SK-N-SH (cell line): Measurements from ENCODE around the gene FAM168A. TPM values are rescaled to one million over a fixed set of nuclear protein-coding genes. Genes with fewer than 3 reads are reported as not detected.

ENCODE experiments used
- CTCF ChIA-PET: fragments of 300-600, 350-600 bp; formaldehyde crosslinking; extraction: SDS; loops from one replicate; lab custom pipeline; 2021; lab: Yijun Ruan, JAX
- POLR2A ChIA-PET: fragments of 350-600 bp; sonication (Branson Sonifier 250); formaldehyde crosslinking; extraction: SDS; loops from one replicate; lab custom pipeline; 2020; ENCODE audit warnings: antibody characterized with exemption, inconsistent platforms; lab: Yijun Ruan, JAX
- DNase-seq: peaks from one replicate; pipeline ENCODE4 v3.0.0; 2012
- H2AFZ ChIP-seq: fragments of 200-600 bp; sonication (generic); 2 replicates; pipeline ENCODE4 v1.8.1; 2016; ENCODE audit warnings: antibody characterized with exemption, mild to moderate bottlenecking, low read depth
- H3F3A ChIP-seq: fragments of 200-600 bp; sonication (generic); replicated peaks from 2 replicates; pipeline ENCODE3; 2016; ENCODE audit warnings: antibody characterized with exemption, mild to moderate bottlenecking; ENCODE audit not compliant: insufficient read depth
- H3K27ac ChIP-seq, 2 experiments: fragments of 200-500 bp in 1 of 2; fragments of 200-600 bp in 1 of 2; sonication (Bioruptor generic) in 1 of 2; sonication (generic), shearing (Covaris generic) in 1 of 2; 2 replicates each; pipeline versions ENCODE4 v1.5.1 to v1.6.1; 2014 to 2016; ENCODE audit warnings: low read depth in 2 of 2, inconsistent platforms in 1 of 2, low read length in 1 of 2, mild to moderate bottlenecking in 1 of 2, mixed read lengths in 1 of 2
- H3K27me3 ChIP-seq: fragments of 200-600 bp; sonication (generic), shearing (Covaris generic); 2 replicates; pipeline ENCODE4 v1.6.1; 2016; ENCODE audit warnings: mixed run types; ENCODE audit not compliant: insufficient read depth
- H3K36me3 ChIP-seq, 2 experiments: fragments of 200-500 bp in 1 of 2; fragments of 200-600 bp in 1 of 2; sonication (Bioruptor generic) in 1 of 2; sonication (generic) in 1 of 2; replicated peaks in 1 of 2; 2 replicates each; pipeline versions ENCODE3 to v1.5.1; 2014 to 2016; ENCODE audit warnings: low read length in 1 of 2, mild to moderate bottlenecking in 1 of 2; ENCODE audit not compliant: insufficient read depth in 2 of 2, control insufficient read depth in 1 of 2
- H3K4me1 ChIP-seq, 2 experiments: fragments of 200-500 bp in 1 of 2; fragments of 200-600 bp in 1 of 2; sonication (Bioruptor generic) in 1 of 2; sonication (generic), shearing (Covaris generic) in 1 of 2; 2 replicates each; pipeline versions ENCODE4 v1.5.1 to v1.6.1; 2014 to 2016; ENCODE audit warnings: low read depth in 1 of 2, low read length in 1 of 2, mixed run types in 1 of 2; ENCODE audit not compliant: insufficient read depth in 2 of 2, control insufficient read depth in 1 of 2
- H3K4me2 ChIP-seq: fragments of 200-600 bp; sonication (generic), shearing (Covaris generic); 2 replicates; pipeline ENCODE4 v1.6.1; 2017; ENCODE audit warnings: mixed run types
- H3K4me3 ChIP-seq, 2 experiments: fragments of 200-500 bp in 1 of 2; fragments of 200-600 bp in 1 of 2; sonication (Bioruptor generic) in 1 of 2; sonication (generic), shearing (Covaris generic) in 1 of 2; 2 replicates each; pipeline versions ENCODE4 v1.5.1 to v1.8.1; 2014 to 2016; ENCODE audit warnings: low read depth in 2 of 2, inconsistent platforms in 1 of 2, low read length in 1 of 2, mild to moderate bottlenecking in 1 of 2, mixed read lengths in 1 of 2, moderate library complexity in 1 of 2
- H3K79me2 ChIP-seq: fragments of 200-600 bp; sonication (generic); 2 replicates; pipeline ENCODE4 v1.8.1; 2017; ENCODE audit warnings: mild to moderate bottlenecking; ENCODE audit not compliant: insufficient read depth
- H3K9ac ChIP-seq: fragments of 200-600 bp; sonication (generic); 2 replicates; pipeline ENCODE4 v1.6.1; 2017; ENCODE audit warnings: mixed run types
- H3K9me2 ChIP-seq: fragments of 200-600 bp; sonication (generic); 2 replicates; pipeline ENCODE4 v1.6.1; 2017; ENCODE audit warnings: mixed run types
- H3K9me3 ChIP-seq: fragments of 200-600 bp; sonication (generic); 2 replicates; pipeline ENCODE4 v1.6.1; 2017; ENCODE audit warnings: mixed run types, mild to moderate bottlenecking, moderate library complexity
- H4K20me1 ChIP-seq: fragments of 200-600 bp; sonication (generic); 2 replicates; pipeline ENCODE4 v1.6.1; 2017; ENCODE audit warnings: mild to moderate bottlenecking, mixed run types; ENCODE audit not compliant: insufficient read depth
- CHD2 ChIP-seq: fragments of 150-350 bp; IDR thresholded peaks from 2 replicates; pipeline ENCODE4 v1.6.1; 2018; ENCODE audit warnings: low read length; ENCODE audit not compliant: partially characterized antibody
- ELF1 ChIP-seq: IDR thresholded peaks from 2 replicates; pipeline ENCODE4 v1.4.0; 2012
- EP300 ChIP-seq, 2 experiments: IDR thresholded peaks; 2 replicates each; pipeline versions ENCODE4 v1.4.0 to v1.6.1; 2012; ENCODE audit warnings: borderline replicate concordance in 1 of 2, low read depth in 1 of 2, low read length in 1 of 2
- FOXJ3 ChIP-seq: sonication (generic); formaldehyde crosslinking; IDR thresholded peaks from 2 replicates; pipeline ENCODE4 v1.5.1; 2020; ENCODE audit warnings: mild to moderate bottlenecking, missing genetic modification reagents
- GABPA ChIP-seq: IDR thresholded peaks from 2 replicates; pipeline ENCODE4 v1.4.0; 2012; ENCODE audit warnings: low read depth, mild to moderate bottlenecking
- JUND ChIP-seq: IDR thresholded peaks from 2 replicates; pipeline ENCODE4 v1.4.0; 2012
- MXI1 ChIP-seq: IDR thresholded peaks from 2 replicates; pipeline ENCODE4 v1.6.1; 2012; ENCODE audit warnings: mild to moderate bottlenecking, low read depth, low read length, improper control_type of control experiment
- NFIC ChIP-seq: IDR thresholded peaks from 2 replicates; pipeline ENCODE4 v1.4.0; 2012; ENCODE audit warnings: borderline replicate concordance
- NRF1 ChIP-seq: IDR thresholded peaks from 2 replicates; pipeline ENCODE4 v1.6.1; 2012; ENCODE audit warnings: low read depth, mild to moderate bottlenecking, low read length
- SIN3A ChIP-seq: IDR thresholded peaks from 2 replicates; pipeline ENCODE4 v1.6.1; 2012; ENCODE audit warnings: low read depth, mild to moderate bottlenecking, low read length, moderate library complexity, borderline replicate concordance
- SMC3 ChIP-seq: IDR thresholded peaks from 2 replicates; pipeline ENCODE4 v1.6.1; 2012; ENCODE audit warnings: low read depth, low read length, improper control_type of control experiment
- TAF1 ChIP-seq: IDR thresholded peaks from 2 replicates; pipeline ENCODE4 v1.6.1; 2012; ENCODE audit warnings: low read depth, mild to moderate bottlenecking, low read length, moderate library complexity, borderline replicate concordance
- USF1 ChIP-seq: IDR thresholded peaks from 2 replicates; pipeline ENCODE4 v1.4.0; 2012; ENCODE audit warnings: low read depth, borderline replicate concordance
- YY1 ChIP-seq: IDR thresholded peaks from 2 replicates; pipeline ENCODE4 v1.4.0; 2012; ENCODE audit warnings: low read depth, mild to moderate bottlenecking
- WGBS: methylation state at CpG from one replicate; pipeline ENCODE4 v1.1.6; 2017; ENCODE audit warnings: low lambda C conversion rate; 5-methylcytosine and 5-hydroxymethylcytosine counted together
- polyA plus RNA-seq, 3 experiments: library from polyadenylated mRNA; depleted of rRNA; stranded (reverse); fragments of >200 nt; gene quantifications; 2 replicates each; pipeline ENCODE4 v1.2.3, GENCODE V29; 2012
- TF ChIP-seq, protein P1 (sequence below): fragments of 150-350 bp; IDR thresholded peaks from 2 replicates; pipeline ENCODE4 v1.6.1; 2017; ENCODE audit warnings: antibody characterized with exemption, low read length, low read depth, borderline replicate concordance
- TF ChIP-seq, protein P2 (sequence below): IDR thresholded peaks from 2 replicates; pipeline ENCODE4 v1.6.1; 2012; ENCODE audit warnings: mild to moderate bottlenecking, low read depth, low read length, moderate library complexity
- TF ChIP-seq, protein P3 (sequence below): IDR thresholded peaks from 2 replicates; pipeline ENCODE4; 2012
- TF ChIP-seq, protein P4 (sequence below): IDR thresholded peaks from 2 replicates; pipeline ENCODE4 v1.4.0; 2012; ENCODE audit warnings: low read depth

The FAM168A gene
- polyA plus RNA-seq, 1 of the 3 experiments (the other 2 are of a cell fraction): 17.8 TPM

GRCh38 chr11:73537969-73538368 lies 59.9 kb downstream of the FAM168A start:
- no peaks in the 10 kb centered on the region for H3K9me2 ChIP-seq
- TF ChIP-seq, protein P1, sequence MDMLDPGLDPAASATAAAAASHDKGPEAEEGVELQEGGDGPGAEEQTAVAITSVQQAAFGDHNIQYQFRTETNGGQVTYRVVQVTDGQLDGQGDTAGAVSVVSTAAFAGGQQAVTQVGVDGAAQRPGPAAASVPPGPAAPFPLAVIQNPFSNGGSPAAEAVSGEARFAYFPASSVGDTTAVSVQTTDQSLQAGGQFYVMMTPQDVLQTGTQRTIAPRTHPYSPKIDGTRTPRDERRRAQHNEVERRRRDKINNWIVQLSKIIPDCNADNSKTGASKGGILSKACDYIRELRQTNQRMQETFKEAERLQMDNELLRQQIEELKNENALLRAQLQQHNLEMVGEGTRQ: no peak
- H3K9ac ChIP-seq: no peak overlapping the region
- H3K27me3 ChIP-seq: no peaks in the 10 kb centered on the region
- CTCF ChIA-PET: interaction anchor here (0.6 to 1.4 kb wide), 4 partner anchors 88 to 691 kb away, joined by 3 to 6 read pairs (median 3); no protein-coding TSS in a partner anchor
- no peak overlapping the region for H3K4me3 ChIP-seq
- peaks cover 7% of the 10 kb centered on the region for H3F3A ChIP-seq
- no peaks in the 10 kb centered on the region for H3K9me3 ChIP-seq
- DNase-seq: no peak
- H2AFZ ChIP-seq: no peak overlapping the region
- POLR2A ChIA-PET: no interaction called here
- peak overlapping the region; percentile 46; the same call in 1 of the 2 replicates for H3K4me2 ChIP-seq
- peak overlapping the region; percentile 72 to 84 for H3K27ac ChIP-seq
- H3K79me2 ChIP-seq: no peaks in the 10 kb centered on the region; the same call in none of the 2 replicates
- peaks cover 14 to 21% of the 10 kb centered on the region in 2 experiments; a peak in 3 of 4 replicates for H3K4me1 ChIP-seq
- H3K36me3 ChIP-seq: no peaks in the 10 kb centered on the region
- no peaks in the 10 kb centered on the region for H4K20me1 ChIP-seq

- Histone ChIP-seq H4K20me1 (no peaks in the 10 kb centered on the region), H3K4me3 (no peak overlapping the region), H3K36me3 (no peaks in the 10 kb centered on the region), H3K9me2 (no peaks in the 10 kb centered on the region), H3F3A (peaks cover 3% of the 10 kb centered on the region), H3K4me1 (peaks cover 20 to 22% of the 10 kb centered on the region in 2 experiments; a peak in 3 of 4 replicates), H3K9me3 (no peaks in the 10 kb centered on the region), H3K79me2 (no peaks in the 10 kb centered on the region; the same call in 1 of the 2 replicates), H3K27me3 (no peaks in the 10 kb centered on the region), H2AFZ (no peak overlapping the region), H3K4me2 (no peak overlapping the region), H3K9ac (no peak overlapping the region), H3K27ac (no peak overlapping the region)
- DNase-seq: no peak
- WGBS: 96% methylated on average over 2 of the region's 2 CpGs
- CTCF ChIA-PET: no interaction called here
- POLR2A ChIA-PET: no interaction called here
- TF ChIP-seq NRF1 (no peak), FOXJ3 (CRISPR knock-in tag) (no peak), YY1 (no peak), CHD2 (no peak), GABPA (no peak), SMC3 (no peak), JUND (no peak), SIN3A (no peak), NFIC (no peak), TAF1 (no peak), EP300 (IDR thresholded peaks at IDR 0.05; ENCODE audit: borderline replicate concordance in 1 of 2, low read depth in 1 of 2, low read length in 1 of 2) (no peak), ELF1 (no peak), USF1 (no peak), MXI1 (no peak)
- TF ChIP-seq, protein P2, sequence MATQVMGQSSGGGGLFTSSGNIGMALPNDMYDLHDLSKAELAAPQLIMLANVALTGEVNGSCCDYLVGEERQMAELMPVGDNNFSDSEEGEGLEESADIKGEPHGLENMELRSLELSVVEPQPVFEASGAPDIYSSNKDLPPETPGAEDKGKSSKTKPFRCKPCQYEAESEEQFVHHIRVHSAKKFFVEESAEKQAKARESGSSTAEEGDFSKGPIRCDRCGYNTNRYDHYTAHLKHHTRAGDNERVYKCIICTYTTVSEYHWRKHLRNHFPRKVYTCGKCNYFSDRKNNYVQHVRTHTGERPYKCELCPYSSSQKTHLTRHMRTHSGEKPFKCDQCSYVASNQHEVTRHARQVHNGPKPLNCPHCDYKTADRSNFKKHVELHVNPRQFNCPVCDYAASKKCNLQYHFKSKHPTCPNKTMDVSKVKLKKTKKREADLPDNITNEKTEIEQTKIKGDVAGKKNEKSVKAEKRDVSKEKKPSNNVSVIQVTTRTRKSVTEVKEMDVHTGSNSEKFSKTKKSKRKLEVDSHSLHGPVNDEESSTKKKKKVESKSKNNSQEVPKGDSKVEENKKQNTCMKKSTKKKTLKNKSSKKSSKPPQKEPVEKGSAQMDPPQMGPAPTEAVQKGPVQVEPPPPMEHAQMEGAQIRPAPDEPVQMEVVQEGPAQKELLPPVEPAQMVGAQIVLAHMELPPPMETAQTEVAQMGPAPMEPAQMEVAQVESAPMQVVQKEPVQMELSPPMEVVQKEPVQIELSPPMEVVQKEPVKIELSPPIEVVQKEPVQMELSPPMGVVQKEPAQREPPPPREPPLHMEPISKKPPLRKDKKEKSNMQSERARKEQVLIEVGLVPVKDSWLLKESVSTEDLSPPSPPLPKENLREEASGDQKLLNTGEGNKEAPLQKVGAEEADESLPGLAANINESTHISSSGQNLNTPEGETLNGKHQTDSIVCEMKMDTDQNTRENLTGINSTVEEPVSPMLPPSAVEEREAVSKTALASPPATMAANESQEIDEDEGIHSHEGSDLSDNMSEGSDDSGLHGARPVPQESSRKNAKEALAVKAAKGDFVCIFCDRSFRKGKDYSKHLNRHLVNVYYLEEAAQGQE: no peak
- TF ChIP-seq, protein P3, sequence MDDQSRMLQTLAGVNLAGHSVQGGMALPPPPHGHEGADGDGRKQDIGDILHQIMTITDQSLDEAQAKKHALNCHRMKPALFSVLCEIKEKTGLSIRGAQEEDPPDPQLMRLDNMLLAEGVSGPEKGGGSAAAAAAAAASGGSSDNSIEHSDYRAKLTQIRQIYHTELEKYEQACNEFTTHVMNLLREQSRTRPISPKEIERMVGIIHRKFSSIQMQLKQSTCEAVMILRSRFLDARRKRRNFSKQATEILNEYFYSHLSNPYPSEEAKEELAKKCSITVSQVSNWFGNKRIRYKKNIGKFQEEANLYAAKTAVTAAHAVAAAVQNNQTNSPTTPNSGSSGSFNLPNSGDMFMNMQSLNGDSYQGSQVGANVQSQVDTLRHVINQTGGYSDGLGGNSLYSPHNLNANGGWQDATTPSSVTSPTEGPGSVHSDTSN: no peak
- TF ChIP-seq, protein P4, sequence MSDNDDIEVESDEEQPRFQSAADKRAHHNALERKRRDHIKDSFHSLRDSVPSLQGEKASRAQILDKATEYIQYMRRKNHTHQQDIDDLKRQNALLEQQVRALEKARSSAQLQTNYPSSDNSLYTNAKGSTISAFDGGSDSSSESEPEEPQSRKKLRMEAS: no peak
Measured at GRCh38 chr11:73536961-73537360, 61.0 kb downstream of the FAM168A start.
